ENCODE measurements around the gene WDR4. TPM values are rescaled to one million over a fixed set of nuclear protein-coding genes. Genes with fewer than 3 reads are reported as not detected.
"Not testable (repeated sequence)": the region's sequence is repeated elsewhere in the genome, so short reads cannot be mapped to it uniquely, and the experiment has no call there.

The WDR4 gene
- total RNA-seq, 1 experiment from 2014 or later = 29.9 TPM

GRCh38 chr21:42811960-42812359 is 67.4 kb downstream of the WDR4 start:
- H3K27me3 Mint-ChIP-seq (ENCODE audit: unreplicated experiment) = no peaks in the 10 kb centered on the region
- intact Hi-C loops (cut with micrococcal nuclease; ENCODE audit: unreplicated experiment) = no loop called here
- H3K27ac Mint-ChIP-seq (ENCODE audit: unreplicated experiment) = peak overlapping the region; percentile 82
- no peaks in the 10 kb centered on the region for H3K36me3 Mint-ChIP-seq (ENCODE audit: insufficient read depth, unreplicated experiment)
- no peak overlapping the region for H3K4me3 Mint-ChIP-seq (ENCODE audit: low read depth, unreplicated experiment)
- TF ChIP-seq CTCF (IDR thresholded peaks at IDR 0.05; ENCODE audit: unreplicated experiment) = no peak
- CTCF ChIA-PET = no interaction called here
- H3K9me3 Mint-ChIP-seq (ENCODE audit: low read depth, unreplicated experiment) = no peaks in the 10 kb centered on the region
- peaks cover 17% of the 10 kb centered on the region for H3K4me1 Mint-ChIP-seq (ENCODE audit: low read depth, unreplicated experiment)
- no TSS peak for BruUV-seq (replicated peaks)
- no peak for DNase-seq

GRCh38 chr21:42809577-42810475 is 69.5 kb downstream of the WDR4 start:
- Mint-ChIP-seq H3K4me3 (ENCODE audit: low read depth, unreplicated experiment) (no peak overlapping the region), H3K9me3 (ENCODE audit: low read depth, unreplicated experiment) (no peaks in the 10 kb centered on the region), H3K27me3 (ENCODE audit: unreplicated experiment) (peaks cover 14% of the 10 kb centered on the region), H3K36me3 (ENCODE audit: insufficient read depth, unreplicated experiment) (no peaks in the 10 kb centered on the region), H3K4me1 (ENCODE audit: low read depth, unreplicated experiment) (peaks cover 17% of the 10 kb centered on the region), H3K27ac (ENCODE audit: unreplicated experiment) (no peak overlapping the region)
- CTCF ChIA-PET = no interaction called here
- no TSS peak for BruUV-seq (replicated peaks)
- DNase-seq = no peak
- intact Hi-C loops (cut with micrococcal nuclease; ENCODE audit: unreplicated experiment) = no loop called here
- TF ChIP-seq CTCF (IDR thresholded peaks at IDR 0.05; ENCODE audit: unreplicated experiment) = no peak

DNA sequence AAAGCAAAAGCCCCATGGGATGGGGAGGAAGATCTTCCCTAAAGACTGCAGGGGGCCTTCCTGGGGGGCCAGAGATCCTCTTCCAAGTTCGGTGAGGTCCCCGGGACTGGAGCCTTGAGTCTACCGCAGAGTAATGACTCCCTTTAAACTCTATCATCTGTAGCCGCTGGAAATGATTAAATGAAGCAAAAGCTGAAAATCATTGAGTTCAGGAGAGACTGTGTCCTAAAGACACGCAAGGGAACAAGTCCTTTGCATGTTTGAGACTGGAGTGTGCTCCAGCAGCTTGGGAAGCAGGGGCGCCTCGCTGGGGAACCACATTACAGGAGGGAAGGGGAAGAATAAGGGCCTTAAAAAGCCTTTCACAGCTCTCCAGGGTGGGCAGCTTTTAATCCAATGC is 70.2 kb downstream of the WDR4 start:
- no peaks in the 10 kb centered on the region for H3K36me3 Mint-ChIP-seq (ENCODE audit: insufficient read depth, unreplicated experiment)
- no peak overlapping the region for H3K4me3 Mint-ChIP-seq (ENCODE audit: low read depth, unreplicated experiment)
- no TSS peak for BruUV-seq (replicated peaks)
- H3K4me1 Mint-ChIP-seq (ENCODE audit: low read depth, unreplicated experiment) = peaks cover 17% of the 10 kb centered on the region
- no peak for DNase-seq
- H3K9me3 Mint-ChIP-seq (ENCODE audit: low read depth, unreplicated experiment) = no peaks in the 10 kb centered on the region
- intact Hi-C loops (cut with micrococcal nuclease; ENCODE audit: unreplicated experiment) = no loop called here
- no peak overlapping the region for H3K27ac Mint-ChIP-seq (ENCODE audit: unreplicated experiment)
- no peak for TF ChIP-seq CTCF (IDR thresholded peaks at IDR 0.05; ENCODE audit: unreplicated experiment)
- CTCF ChIA-PET = no interaction called here
- H3K27me3 Mint-ChIP-seq (ENCODE audit: unreplicated experiment) = peaks cover 19% of the 10 kb centered on the region

DNA sequence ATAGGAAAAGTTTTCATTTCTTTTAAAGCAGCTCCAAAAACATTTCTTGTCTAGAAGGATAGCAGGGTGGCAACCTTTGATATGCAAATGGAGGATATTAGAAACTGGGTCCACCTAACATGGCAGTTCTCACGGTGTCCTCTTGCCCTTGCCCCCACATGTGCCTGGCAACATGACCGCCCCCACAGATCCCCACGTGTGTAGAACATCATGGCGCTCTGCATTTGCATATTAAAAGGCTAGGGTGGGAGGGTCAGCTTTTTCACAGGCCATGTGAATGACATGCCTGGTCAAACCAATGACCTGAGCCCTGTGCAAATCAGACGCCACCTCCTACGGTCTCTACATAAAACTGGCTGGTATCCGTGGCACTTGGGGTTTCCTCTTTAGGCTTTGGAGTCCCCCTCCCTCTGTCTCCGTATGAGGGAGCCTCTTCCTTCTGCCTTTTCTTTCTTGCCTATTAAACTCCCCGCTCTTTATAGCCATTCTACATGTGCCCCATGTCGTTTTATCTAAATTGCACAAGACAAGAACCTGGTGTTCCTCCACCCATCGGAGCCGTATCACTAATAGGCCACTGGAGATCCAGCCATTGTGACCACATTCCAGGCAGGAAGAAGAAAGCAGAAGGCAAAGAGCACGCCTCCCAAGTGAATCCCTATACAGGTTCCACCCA is 71.3 kb downstream of the WDR4 start:
- H3K9me3 Mint-ChIP-seq (ENCODE audit: low read depth, unreplicated experiment) = no peaks in the 10 kb centered on the region
- no peak overlapping the region for H3K4me3 Mint-ChIP-seq (ENCODE audit: low read depth, unreplicated experiment)
- no peaks in the 10 kb centered on the region for H3K36me3 Mint-ChIP-seq (ENCODE audit: insufficient read depth, unreplicated experiment)
- CTCF ChIA-PET = no interaction called here
- DNase-seq = no peak
- peaks cover 19% of the 10 kb centered on the region for H3K27me3 Mint-ChIP-seq (ENCODE audit: unreplicated experiment)
- no peak overlapping the region for H3K27ac Mint-ChIP-seq (ENCODE audit: unreplicated experiment)
- peaks cover 14% of the 10 kb centered on the region for H3K4me1 Mint-ChIP-seq (ENCODE audit: low read depth, unreplicated experiment)
- BruUV-seq (replicated peaks) = no TSS peak
- intact Hi-C loops (cut with micrococcal nuclease; ENCODE audit: unreplicated experiment) = no loop called here
- TF ChIP-seq CTCF (IDR thresholded peaks at IDR 0.05; ENCODE audit: unreplicated experiment) = no peak

DNA sequence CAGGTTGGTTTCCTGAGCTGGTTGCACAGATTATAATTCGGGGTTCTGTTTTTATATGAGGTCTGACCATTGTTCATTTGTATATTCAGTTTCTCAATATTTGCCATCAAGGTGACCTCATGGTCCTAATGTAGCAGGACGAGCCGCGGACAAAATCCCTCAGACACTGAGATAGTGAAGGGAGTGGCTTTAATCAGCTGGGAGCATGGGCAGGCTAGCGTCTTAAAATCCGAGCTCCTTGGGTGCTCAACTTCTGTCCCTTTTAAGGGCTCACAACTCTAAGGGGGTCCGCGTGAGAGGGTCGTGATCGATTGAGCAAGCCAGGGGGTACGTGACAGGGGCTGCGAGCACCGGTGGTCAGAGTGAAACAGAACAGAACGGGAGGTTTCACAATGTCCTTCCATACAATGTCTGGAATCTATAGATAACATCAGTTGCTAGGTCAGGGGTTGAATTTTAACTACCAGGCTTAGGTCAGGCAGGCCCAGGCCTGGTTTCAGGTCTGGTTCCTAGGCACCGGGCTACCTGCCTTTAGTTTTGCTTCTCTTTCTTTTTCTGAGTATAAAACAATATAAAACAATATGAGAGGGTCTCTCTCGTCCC is 71.9 kb downstream of the WDR4 start:
- BruUV-seq (replicated peaks); H3K4me3 Mint-ChIP-seq (ENCODE audit: low read depth, unreplicated experiment); H3K36me3 Mint-ChIP-seq (ENCODE audit: insufficient read depth, unreplicated experiment); H3K27ac Mint-ChIP-seq (ENCODE audit: unreplicated experiment); DNase-seq; H3K9me3 Mint-ChIP-seq (ENCODE audit: low read depth, unreplicated experiment); intact Hi-C loops (cut with micrococcal nuclease; ENCODE audit: unreplicated experiment); H3K4me1 Mint-ChIP-seq (ENCODE audit: low read depth, unreplicated experiment): not testable (repeated sequence)
- peaks cover 19% of the 10 kb centered on the region for H3K27me3 Mint-ChIP-seq (ENCODE audit: unreplicated experiment)
- CTCF ChIA-PET = interaction anchor here (0.6 kb wide), 1 partner anchor 26 kb away, joined by 3 read pairs; no protein-coding TSS in a partner anchor

Measured in Calu3 (cell line).